NCI-H2196 treated with DMSO at 0.1 percent for 48 hours (cell line): ENCODE measurements around the gene SMYD2.

Experiments used
- DNase-seq: peaks from one replicate; lab custom pipeline; 2025; ENCODE audit not compliant: unreplicated experiment; lab: John Stamatoyannopoulos, UW

Gene SMYD2, protein sequence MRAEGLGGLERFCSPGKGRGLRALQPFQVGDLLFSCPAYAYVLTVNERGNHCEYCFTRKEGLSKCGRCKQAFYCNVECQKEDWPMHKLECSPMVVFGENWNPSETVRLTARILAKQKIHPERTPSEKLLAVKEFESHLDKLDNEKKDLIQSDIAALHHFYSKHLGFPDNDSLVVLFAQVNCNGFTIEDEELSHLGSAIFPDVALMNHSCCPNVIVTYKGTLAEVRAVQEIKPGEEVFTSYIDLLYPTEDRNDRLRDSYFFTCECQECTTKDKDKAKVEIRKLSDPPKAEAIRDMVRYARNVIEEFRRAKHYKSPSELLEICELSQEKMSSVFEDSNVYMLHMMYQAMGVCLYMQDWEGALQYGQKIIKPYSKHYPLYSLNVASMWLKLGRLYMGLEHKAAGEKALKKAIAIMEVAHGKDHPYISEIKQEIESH

DNA sequence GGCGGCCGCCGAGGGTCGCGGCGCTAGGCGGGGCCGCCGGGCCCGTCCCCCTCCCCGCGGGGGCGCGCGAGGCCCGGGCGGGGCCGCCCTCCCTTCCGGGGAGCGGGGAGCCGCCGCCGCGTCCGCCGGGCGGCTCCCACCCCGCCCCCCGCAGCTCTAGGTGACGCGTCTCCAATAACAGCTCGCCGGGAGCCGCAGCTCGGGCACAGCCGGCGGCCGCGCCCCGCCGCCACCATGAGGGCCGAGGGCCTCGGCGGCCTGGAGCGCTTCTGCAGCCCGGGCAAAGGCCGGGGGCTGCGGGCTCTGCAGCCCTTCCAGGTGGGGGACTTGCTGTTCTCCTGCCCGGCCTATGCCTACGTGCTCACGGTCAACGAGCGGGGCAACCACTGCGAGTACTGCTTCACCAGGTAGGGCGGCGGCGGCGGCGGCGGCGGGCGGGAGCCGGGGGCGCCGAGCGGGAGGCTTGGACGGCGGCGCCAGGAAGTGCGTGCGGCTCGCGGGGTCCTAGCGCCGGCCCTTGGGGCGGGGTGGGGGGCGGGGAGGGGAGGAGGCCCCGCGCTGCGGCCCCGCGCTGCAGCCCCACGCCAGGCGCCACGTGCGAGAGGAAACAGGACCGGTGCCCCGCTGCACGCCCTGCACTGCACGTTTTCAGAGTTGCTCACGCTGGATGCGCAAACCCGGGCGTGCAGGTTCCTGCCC lies at the start of gene SMYD2:
Gene SMYD2, plus strand, starts transcription at position 139 of the 699 bp plus-strand sequence. Its CDS starts 96 bp downstream, at position 235.
- peak; percentile 70 for DNase-seq

DNA sequence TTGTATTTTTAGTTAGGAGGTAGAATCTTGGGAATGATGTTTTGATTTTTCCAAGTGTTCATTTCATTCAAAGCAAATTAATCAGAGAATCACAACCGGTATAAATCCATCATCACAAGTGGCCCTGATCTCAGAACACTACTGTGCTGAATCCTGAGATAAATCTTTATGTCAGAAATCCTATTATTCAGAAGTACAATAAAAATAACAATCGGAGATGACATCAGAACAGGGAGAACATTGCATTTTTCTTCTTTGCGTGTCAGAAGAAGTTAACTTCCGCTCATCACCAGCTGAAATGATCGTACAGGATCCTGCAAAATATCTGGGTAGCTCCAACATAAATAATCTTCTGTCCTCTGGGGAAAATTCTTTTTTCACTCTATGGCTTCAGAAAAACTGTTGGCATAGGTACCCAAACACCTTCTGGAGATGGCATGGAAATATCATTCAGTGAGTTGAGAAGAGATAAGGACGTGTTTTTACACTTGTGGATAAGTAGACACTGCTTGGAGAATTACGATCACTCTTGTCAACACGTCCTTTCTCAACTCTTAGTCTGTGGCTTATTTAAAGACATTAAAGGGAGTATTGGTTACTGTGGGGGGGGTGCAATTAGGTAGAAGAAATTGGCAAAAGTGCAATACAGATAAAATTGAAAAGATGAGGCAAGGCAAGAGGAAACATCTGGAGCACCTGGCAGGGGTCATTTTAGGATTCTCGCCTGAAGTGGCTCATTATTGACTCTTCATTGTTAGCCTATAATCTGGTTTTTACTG lies 46.9 kb upstream of the SMYD2 start:
- DNase-seq: no peak

DNA sequence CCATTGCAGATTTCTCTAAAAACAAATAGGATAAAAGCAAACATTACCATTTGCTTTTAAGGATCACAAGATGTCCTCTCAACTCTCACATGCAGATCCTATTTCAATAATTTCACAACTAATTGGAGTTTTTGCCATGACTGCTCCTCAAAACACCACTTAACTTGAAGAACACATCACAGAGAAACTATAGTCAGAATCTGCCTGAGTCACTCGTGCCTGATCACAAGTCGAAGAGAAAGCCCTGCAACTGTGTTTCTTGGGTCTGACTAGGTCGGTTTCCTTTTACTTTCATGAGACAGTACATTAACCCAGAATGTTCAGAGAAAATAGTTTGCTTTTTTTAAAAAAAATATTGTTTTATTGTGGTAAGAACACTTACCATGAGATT lies 46.3 kb upstream of the SMYD2 start:
- peak; percentile 74 for DNase-seq

DNA sequence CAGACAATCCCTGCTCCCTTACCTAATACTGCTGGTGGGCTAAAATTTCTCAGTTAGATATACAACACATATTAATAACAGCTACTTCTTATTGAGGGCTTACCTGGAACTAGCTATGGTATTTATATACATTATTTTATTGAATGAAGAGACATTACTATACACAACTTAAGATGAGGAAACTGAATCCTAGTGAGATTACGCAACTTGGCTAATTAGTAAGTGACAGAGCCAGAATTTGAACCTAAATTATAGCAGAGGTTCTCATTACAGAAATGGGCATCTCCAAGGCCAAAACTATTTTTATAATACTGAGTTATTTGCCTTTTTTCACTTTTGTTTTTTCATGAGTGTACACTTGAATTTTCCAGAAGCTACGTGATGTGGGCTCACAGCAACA lies 44.5 kb upstream of the SMYD2 start:
- DNase-seq: no peak

DNA sequence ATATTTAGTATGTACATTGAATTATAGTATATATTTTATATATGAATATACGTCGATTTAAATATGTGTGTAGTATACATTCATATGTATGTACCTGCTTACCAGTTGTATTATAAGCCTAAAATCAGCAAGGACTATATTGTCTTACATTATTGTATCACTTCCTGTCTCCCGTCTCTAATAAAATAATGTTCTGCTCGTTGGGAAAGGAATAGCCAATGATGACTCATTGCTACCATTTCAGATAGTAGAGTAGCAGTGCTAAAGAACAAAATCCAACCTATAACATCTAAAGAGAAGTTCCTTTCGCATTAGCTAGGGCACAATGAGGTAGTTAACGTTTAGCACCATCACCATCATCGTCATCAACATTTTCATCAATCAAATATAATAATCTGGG lies 39.9 kb upstream of the SMYD2 start:
- no peak for DNase-seq

DNA sequence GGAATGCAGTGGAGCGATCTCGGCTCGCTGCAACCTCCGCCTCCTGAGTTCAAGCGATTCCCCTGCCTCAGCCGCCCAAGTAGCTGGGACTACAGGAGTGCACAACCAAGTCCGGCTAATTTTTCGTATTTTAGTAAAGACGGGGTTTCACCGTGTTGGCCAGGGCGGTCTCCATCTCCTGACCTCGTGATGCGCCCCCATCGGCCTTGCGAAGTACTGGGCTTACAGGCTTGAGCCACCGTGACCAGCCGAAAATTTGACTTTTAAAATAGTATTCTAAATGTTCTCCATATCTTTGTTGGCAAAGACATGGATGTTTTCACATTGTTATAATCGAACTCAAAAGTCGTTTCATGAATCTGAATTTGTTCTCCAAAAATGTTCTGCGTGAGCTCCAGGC lies 36.7 kb upstream of the SMYD2 start:
- no peak for DNase-seq

DNA sequence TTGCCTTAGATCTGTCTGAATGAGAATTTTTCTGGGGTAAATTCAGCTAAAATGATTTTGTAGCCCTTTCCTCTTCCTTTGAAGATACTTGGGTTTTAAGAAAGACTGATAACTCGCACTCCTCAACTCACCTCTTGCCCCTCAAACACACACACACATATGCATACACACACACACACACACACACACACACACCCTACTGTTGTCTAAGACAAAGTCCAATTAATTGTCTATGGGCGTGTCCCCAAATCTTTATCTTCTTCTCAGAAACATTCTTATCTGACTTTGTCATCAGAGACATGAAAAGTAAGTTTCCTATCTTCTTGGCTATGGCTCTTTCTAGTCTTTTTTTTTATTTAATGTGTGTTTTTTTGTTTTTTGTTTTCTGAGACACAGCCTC lies 36.1 kb upstream of the SMYD2 start:
- DNase-seq: no peak

DNA sequence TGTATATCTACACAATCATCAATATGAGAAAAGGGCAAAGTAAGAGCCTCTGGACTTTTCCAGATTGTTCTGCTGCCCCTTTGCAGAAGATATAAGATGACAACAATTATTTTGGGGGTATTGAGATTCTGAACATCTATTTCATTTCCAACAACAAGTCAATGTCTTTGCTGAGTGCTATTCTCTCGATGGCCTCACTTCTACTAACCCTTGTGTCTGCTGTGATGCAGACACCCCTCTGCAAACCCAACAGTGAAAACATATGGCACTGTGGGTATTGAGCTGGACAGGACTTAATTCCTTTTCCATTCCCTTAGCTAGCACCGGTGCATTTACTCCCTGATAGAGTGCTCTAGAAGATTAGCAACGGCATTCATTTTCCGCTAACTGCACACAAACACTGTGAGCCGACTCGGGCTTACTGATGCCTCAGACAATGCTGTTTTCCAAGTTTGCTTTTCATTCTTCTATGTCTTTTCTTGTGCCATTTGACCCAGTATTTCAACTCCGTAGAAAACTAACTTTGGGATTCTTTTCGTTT lies 33.4 kb upstream of the SMYD2 start:
- DNase-seq: no peak

DNA sequence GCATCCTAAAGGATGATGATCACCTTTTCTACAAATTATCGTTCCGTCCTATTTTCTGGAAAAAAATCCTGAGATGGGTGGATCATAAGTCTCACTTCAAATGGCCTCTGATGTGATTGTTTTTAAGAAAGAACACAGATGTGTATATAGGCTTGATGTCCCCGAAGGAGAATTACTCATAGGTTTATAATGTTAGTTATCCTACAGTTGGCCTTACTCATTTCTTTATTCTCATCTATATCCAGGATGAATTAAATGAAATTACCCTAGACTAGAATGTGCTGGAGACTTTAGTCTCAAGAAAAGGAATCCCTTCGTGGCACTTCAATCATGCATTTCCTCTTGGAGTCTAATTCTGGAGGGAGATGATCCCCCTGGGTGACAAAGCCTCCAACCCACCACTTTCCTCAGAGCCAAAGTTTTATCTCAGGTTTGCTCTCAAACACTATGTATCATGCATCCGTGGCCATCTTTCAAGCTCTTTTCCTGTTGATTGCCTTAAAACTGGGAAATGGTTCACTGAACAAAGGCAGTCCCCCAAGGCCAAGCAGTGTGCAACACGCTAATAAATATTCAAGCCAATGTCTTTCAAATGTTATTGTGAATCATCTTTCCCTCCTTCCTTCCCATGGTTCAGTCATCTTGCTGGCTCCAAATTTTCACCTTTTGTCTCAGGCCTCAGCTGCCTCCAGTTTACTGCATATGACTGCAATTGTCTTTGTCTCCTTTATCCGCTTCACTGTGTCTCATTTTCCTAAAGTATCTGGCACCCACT lies 32.5 kb upstream of the SMYD2 start:
- no peak for DNase-seq

DNA sequence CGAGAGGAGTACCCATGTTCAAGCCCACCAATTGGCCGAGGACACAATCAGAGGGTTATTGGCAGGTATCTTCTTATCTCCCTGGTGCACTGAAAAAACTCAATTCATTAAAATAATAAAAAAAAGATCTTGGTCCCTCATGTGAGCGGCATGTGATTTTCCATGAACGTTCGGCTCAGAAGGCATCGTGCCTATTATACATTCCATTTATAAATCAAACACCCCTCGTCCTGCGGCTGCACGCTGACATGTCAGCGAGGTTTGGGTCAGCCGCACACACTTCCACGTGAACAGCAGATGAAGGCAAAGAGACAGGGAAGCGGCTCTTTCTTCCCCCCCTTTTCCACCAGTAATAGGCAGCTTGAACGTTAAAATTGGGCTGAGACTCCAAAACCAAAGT lies 31.3 kb upstream of the SMYD2 start:
- DNase-seq: no peak

DNA sequence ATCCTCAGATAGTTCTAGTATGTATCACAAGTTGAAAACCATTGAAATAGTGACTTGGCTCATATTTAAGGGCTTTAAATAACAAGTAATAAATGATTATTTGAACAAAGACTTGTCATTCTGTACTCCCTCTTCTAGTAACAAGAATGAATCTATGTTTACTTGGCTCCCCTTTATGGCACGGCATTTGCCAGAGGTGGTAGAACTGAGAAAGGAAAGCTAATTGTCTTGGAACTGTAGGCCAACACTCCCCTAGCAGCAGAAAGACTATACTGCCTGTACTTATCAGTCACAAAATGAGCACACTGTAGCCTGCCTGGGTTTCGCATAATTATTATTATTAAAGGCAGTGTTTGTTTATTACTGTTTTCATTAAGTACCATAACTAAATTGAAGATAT lies 29.6 kb upstream of the SMYD2 start:
- DNase-seq: no peak

DNA sequence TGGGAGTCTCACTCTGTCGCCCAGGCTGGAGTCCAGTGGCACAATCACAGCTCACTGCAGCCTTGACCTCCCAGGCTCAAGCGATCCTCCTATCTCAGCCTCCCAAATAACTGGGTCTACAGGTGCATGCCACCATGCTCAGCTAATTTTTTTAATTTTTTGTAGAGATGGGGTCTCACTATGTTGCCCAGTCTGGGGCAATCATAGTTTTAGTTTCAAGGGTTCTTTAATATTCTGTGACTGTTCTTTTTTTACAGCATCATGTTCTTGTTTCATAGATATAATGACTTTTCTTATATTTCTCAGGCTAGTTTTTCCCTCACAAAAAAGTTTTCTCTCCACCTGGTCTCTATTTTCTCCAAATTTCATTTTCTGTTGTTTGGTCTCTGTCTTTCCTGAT lies 25.4 kb upstream of the SMYD2 start:
- DNase-seq: no peak

DNA sequence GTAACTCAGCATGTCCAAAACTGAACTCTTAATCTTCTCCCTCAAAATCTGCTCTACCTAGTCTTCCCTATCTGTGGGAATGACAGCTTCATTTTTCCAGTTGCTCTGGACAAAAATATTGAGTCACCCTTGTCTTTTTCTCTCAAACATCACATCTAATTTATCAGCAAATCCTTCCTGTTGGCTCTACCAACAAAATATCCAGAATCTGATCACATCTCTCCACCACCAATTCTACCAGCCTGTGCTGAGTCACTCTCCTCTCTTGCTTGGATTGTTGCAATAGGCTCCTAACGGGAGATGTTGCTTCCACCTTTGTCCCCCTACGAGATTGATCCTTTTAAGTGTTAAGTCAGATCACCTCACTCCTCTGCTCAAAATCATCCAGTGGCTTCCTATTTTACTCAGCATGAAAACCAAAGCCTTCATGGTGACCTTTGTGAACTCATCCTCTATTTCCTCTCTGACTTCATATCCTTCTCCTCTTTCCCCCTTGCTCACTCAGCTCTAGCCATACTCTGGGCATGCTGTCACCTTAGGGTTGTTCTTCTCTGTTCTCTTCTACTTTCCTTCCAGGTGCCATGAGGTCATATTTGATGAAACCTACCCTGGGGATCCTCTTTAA lies 21.5 kb upstream of the SMYD2 start:
- DNase-seq: no peak

DNA sequence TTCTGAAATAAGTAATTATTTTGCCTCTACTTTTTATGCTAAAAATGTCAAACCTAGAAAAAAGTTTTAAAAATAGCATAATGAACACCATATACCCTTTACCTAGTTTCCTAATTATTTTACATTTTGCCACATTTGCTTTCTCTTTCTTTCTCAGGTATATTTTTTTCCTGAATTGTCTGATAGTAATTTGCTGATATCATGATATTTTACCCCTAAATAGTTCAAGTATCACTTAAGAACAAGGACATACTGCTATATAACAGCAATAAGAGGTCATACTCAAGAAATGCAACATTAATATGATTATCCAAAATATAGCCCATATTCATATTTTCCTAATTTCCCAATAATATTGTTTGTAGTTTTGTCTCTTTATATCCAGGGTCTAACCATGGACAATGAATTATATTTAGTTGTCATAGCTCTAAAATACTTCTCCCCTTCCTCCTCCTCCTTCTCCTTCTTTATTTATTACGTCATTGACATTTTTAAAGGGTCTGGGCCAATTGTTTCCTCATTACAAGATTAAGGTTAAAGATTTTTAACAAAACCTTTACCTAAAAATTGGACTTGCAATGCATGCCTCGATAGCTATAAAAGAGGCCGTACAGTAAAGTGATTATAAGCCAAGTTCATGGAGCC lies 20.3 kb upstream of the SMYD2 start:
- DNase-seq: no peak

DNA sequence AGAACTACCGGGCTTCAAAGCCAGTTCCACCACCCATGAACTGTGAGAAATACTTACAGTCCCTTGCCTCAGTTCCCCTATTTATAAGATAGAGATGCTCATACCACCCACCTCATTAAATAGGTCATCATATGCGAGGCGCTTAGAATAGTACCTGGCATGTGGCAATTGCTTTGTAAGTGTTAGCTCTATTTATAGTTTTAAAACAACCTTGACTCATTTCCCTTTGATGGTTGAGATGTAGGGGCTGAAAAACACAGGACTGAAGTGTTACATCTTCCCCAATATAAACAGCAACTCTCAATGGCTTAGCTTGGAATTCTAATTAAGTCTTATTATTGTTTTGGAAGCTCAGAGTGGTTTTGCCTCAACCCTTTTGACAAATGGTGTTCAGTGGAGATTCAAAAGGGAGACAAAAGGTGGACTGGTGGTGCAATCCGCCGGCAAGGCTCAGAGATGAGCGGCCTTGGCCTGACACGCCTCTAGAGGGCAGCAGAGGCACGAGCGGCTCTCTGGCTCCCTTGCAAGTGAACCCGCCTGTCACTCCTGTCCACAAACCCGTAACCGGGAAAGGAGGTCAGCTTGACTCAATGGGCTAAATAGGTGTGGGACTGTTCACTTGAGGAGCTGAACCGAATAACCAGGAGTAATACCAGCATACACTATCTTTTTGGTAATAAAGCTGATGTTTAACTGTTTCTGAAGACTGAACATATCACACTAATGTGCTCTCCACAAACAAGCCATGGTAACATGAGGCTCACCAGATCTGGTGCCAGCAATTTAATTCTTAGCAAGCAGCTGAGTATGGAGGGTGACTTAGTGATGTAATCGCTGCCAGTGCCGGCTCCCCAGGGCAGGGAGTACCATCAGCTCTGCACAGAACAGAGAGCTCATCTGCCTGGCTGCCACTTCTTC lies 19.5 kb upstream of the SMYD2 start:
- peak; percentile 74 for DNase-seq

DNA sequence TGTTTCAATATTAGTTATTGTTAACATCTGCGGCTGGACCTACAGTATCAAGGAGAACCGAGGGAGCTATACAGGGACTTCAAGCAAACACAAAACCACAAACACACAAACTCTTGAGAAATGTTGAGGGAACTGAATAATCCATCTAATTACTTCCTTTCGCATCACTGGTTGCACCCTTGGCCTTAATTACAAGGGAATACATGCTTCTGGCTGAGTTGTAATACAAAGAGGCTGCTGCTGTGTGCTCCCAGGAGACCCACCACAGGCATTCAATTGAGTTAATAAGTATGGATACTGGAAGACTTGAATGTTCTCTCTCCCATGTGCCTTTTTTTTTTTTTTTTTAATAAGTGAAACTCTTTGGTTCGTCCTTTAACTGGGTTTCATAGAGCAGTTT lies 16.8 kb upstream of the SMYD2 start:
- DNase-seq: no peak

DNA sequence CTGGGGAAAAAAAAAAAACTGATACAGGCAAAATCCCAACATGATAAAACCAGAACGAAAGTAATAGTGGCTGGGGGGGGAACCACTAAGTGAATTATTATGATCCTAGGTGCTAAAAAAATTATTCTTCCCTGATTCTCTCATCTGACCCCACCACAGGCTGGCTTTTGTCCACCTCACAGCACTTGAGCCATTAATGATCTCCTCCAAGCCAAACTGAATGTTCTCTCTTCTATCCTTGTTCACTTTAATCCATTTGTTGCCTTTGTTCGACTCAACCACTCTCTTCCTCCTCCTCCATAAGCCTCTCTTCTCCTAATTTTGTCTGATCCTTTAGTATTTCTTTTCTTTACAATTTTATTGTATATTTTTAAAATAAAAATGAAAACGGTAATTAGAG lies 16.0 kb upstream of the SMYD2 start:
- DNase-seq: no peak

DNA sequence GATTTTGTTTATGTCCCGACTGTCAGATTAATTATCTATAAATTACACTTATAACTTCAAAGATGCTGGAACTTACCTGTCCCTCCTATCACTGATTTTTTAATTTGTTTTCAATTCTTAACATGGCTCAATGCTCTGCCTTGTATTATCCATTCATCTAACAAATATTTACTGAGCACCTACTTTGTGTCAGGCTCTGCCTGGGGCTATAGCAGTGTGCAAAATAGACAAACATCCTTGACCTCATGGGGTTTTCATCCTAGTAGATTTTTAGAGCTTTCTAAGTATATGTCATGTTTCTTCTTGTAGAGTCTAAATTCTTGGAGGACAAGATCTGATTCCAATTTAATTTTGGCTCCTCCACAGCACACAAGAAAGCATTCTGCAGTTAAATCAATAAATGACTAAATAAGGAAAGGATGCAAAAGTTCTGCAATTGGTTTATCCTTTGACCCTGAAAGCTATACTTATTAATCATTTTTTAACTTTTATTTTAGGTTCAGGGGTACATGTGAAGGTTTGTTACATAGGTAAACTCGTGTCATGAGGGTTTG lies 10.8 kb upstream of the SMYD2 start:
- no peak for DNase-seq
